Natural killer cell (primary cell): Measurements from ENCODE around the gene STON1. TPM values are rescaled to one million over a fixed set of nuclear protein-coding genes. Genes with fewer than 3 reads are reported as not detected.

Experiments
- ATAC-seq, 3 donors: fragments of 150-1000 bp in 2 of 3; fragments of 200-7000 bp in 1 of 3; cut with Tn5 transposase; 1 replicate in 1 of 3; 2 replicates in 2 of 3; pipeline ENCODE4 v1.10.0; 2021; ENCODE audit warnings: mild to moderate bottlenecking in 2 of 3, moderate library complexity in 2 of 3
- DNase-seq, 2 donors: peaks; one replicate each; pipeline versions ENCODE4 v3.0.0 to v3.0.0-alpha.2; 2013 to 2021; ENCODE audit warnings: mixed read lengths in 1 of 2
- H3K27ac ChIP-seq: one replicate; pipeline ENCODE4 v1.5.1; 2013; ENCODE audit warnings: mild to moderate bottlenecking, low read length
- H3K27me3 ChIP-seq: one replicate; pipeline ENCODE4 v1.6.1; 2013; ENCODE audit warnings: low read length; ENCODE audit not compliant: control insufficient read depth, insufficient read depth
- H3K36me3 ChIP-seq: one replicate; pipeline ENCODE4 v1.6.1; 2013; ENCODE audit warnings: low read length; ENCODE audit not compliant: control insufficient read depth, insufficient read depth
- H3K4me1 ChIP-seq: one replicate; pipeline ENCODE4 v1.6.1; 2013; ENCODE audit warnings: low read length; ENCODE audit not compliant: control insufficient read depth, insufficient read depth
- H3K4me3 ChIP-seq: one replicate; pipeline ENCODE4 v1.5.1; 2013; ENCODE audit warnings: low read length
- H3K9me3 ChIP-seq: one replicate; pipeline ENCODE4 v1.6.1; 2013; ENCODE audit warnings: low read length; ENCODE audit not compliant: control insufficient read depth, insufficient read depth
- H3K27ac Mint-ChIP-seq, 2 donors: one replicate each; pipeline ENCODE4 v1.8.0; 2022; ENCODE audit warnings: mild to moderate bottlenecking in 2 of 2, mixed read lengths in 2 of 2, moderate library complexity in 1 of 2
- H3K27me3 Mint-ChIP-seq, 2 donors: one replicate each; pipeline ENCODE4 v1.8.0; 2022; ENCODE audit warnings: low read depth in 2 of 2, mixed read lengths in 2 of 2
- H3K36me3 Mint-ChIP-seq: one replicate; pipeline ENCODE4 v1.8.0; 2022; ENCODE audit warnings: mixed read lengths
- H3K4me1 Mint-ChIP-seq, 2 donors: one replicate each; pipeline ENCODE4 v1.8.0; 2022; ENCODE audit warnings: mixed read lengths in 2 of 2
- H3K4me3 Mint-ChIP-seq: one replicate; pipeline ENCODE4 v1.8.0; 2022; ENCODE audit warnings: mild to moderate bottlenecking, moderate library complexity, mixed read lengths
- H3K9me3 Mint-ChIP-seq, 2 donors: one replicate each; pipeline ENCODE4 v1.8.0; 2022; ENCODE audit warnings: mixed read lengths in 2 of 2
- CTCF ChIP-seq: fragments of 200-600 bp; IDR thresholded peaks from one replicate; pipeline ENCODE4 v1.8.0; 2022; ENCODE audit warnings: antibody characterized with exemption
- WGBS: methylation state at CpG from one replicate; pipeline ENCODE4 v1.1.7; 2013; ENCODE audit warnings: missing lambda C conversion rate; ENCODE audit not compliant: insufficient coverage; 5-methylcytosine and 5-hydroxymethylcytosine counted together
- intact Hi-C: fragments of 100-400 bp; cut with micrococcal nuclease; formaldehyde crosslinking; loops from one replicate; pipeline ENCODE4 v1.14.2; 2022
- total RNA-seq, 4 donors: library from RNA; stranded (reverse); fragments of 120-200 nt in 1 of 4; gene quantifications; one replicate each; pipeline versions ENCODE4 v1.2.3 to v1.2.4, GENCODE V29; 2013 to 2022

Gene STON1
- total RNA-seq, 3 donors from 2014 or later (not counting 1 experiment from before 2014, with no cell fraction given), result 1.8 to 4.5 (median 3.0) TPM

GRCh38 chr2:48574353-48575287 lies 44.7 kb downstream of the STON1 start:
- no peaks in the 10 kb centered on the region for H3K9me3 ChIP-seq
- no peaks in the 10 kb centered on the region for H3K36me3 ChIP-seq
- TF ChIP-seq CTCF, result no peak
- intact Hi-C loops, result no loop called here
- Mint-ChIP-seq H3K9me3 (no peaks in the 10 kb centered on the region), H3K4me3 (no peak overlapping the region), H3K27me3 (peaks cover 0 to 2% of the 10 kb centered on the region in 2 donors), H3K36me3 (no peaks in the 10 kb centered on the region), H3K4me1 (no peaks in the 10 kb centered on the region), H3K27ac (no peak overlapping the region)
- H3K27me3 ChIP-seq, result no peaks in the 10 kb centered on the region
- no peaks in the 10 kb centered on the region for H3K4me1 ChIP-seq
- no peak overlapping the region for H3K27ac ChIP-seq
- no peak for ATAC-seq
- DNase-seq, result no peak
- 0% methylated on average over 2 of the region's 9 CpGs for WGBS
- no peak overlapping the region for H3K4me3 ChIP-seq

- ATAC-seq, result no peak
- 77% methylated on average over 2 of the region's 4 CpGs for WGBS
- no peaks in the 10 kb centered on the region for H3K36me3 Mint-ChIP-seq
- no peak overlapping the region for H3K4me3 ChIP-seq
- no peak overlapping the region for H3K27ac Mint-ChIP-seq
- no peak overlapping the region for H3K4me3 Mint-ChIP-seq
- no peaks in the 10 kb centered on the region for H3K4me1 ChIP-seq
- no peaks in the 10 kb centered on the region for H3K4me1 Mint-ChIP-seq
- intact Hi-C loops, result no loop called here
- no peaks in the 10 kb centered on the region for H3K27me3 ChIP-seq
- TF ChIP-seq CTCF, result no peak
- no peaks in the 10 kb centered on the region for H3K36me3 ChIP-seq
- H3K27me3 Mint-ChIP-seq, result peaks cover 2 to 12% of the 10 kb centered on the region in 2 donors
- no peaks in the 10 kb centered on the region for H3K9me3 Mint-ChIP-seq
- no peak for DNase-seq
- no peaks in the 10 kb centered on the region for H3K9me3 ChIP-seq
- no peak overlapping the region for H3K27ac ChIP-seq
These were observed 48.4 kb downstream of the STON1 start for GRCh38 chr2:48578313-48578712.

- Histone ChIP-seq H3K4me3 (no peak overlapping the region), H3K4me1 (no peaks in the 10 kb centered on the region), H3K36me3 (no peaks in the 10 kb centered on the region), H3K9me3 (no peaks in the 10 kb centered on the region), H3K27me3 (no peaks in the 10 kb centered on the region), H3K27ac (no peak overlapping the region)
- DNase-seq, result no peak
- no peaks in the 10 kb centered on the region for H3K9me3 Mint-ChIP-seq
- WGBS, result 95% methylated on average over 3 of the region's 3 CpGs
- H3K27ac Mint-ChIP-seq, result no peak overlapping the region
- H3K27me3 Mint-ChIP-seq, result peaks cover 2 to 12% of the 10 kb centered on the region in 2 donors
- peaks cover 0 to 3% of the 10 kb centered on the region in 2 donors for H3K4me1 Mint-ChIP-seq
- no peak for TF ChIP-seq CTCF
- no peak overlapping the region for H3K4me3 Mint-ChIP-seq
- no peaks in the 10 kb centered on the region for H3K36me3 Mint-ChIP-seq
- no peak for ATAC-seq
- intact Hi-C loops, result no loop called here
These were observed 54.0 kb downstream of the STON1 start for GRCh38 chr2:48583961-48584360.
